Suprapubic skin (tissue), 4 donors: Measurements from ENCODE around the gene LY6G6F. TPM values are rescaled to one million over a fixed set of nuclear protein-coding genes. Genes with fewer than 3 reads are reported as not detected.
A peak's percentile ranks its signal among the peaks of the same experiment; 100 is the strongest.

Experiments
- DNase-seq, 2 donors: peaks; one replicate each; pipeline ENCODE4 v3.0.0-alpha.2; 2019; ENCODE audit warnings: low spot score in 2 of 2
- H3K27ac ChIP-seq: fragments of 200-600 bp; sonication (generic); one replicate; pipeline ENCODE4 v1.5.1; 2019
- H3K27me3 ChIP-seq: fragments of 200-600 bp; sonication (generic); one replicate; pipeline ENCODE4 v1.5.1; 2019
- H3K36me3 ChIP-seq: fragments of 200-600 bp; sonication (generic); one replicate; pipeline ENCODE4 v1.5.1; 2019
- H3K4me1 ChIP-seq: fragments of 200-600 bp; sonication (generic); one replicate; pipeline ENCODE4 v1.5.1; 2019
- H3K4me3 ChIP-seq: fragments of 200-600 bp; sonication (generic); one replicate; pipeline ENCODE4 v1.5.1; 2019; ENCODE audit warnings: mild to moderate bottlenecking
- H3K9me3 ChIP-seq: fragments of 200-600 bp; sonication (generic); one replicate; pipeline ENCODE4 v1.5.1; 2019
- CTCF ChIP-seq, 2 donors: fragments of 200-600 bp in 1 of 2; fragments of 450-650 bp in 1 of 2; sonication (generic) in 1 of 2; IDR thresholded peaks; one replicate each; pipeline ENCODE4 v1.5.1; 2016 to 2019; ENCODE audit warnings: antibody characterized with exemption in 2 of 2, mild to moderate bottlenecking in 1 of 2, moderate library complexity in 1 of 2
- EP300 ChIP-seq: sonication (generic); formaldehyde crosslinking; IDR thresholded peaks from one replicate; pipeline ENCODE4 v1.6.1; 2017; ENCODE audit warnings: antibody characterized with exemption
- POLR2A ChIP-seq, 2 donors: fragments of 450-650 bp; IDR thresholded peaks; one replicate each; pipeline ENCODE4 v1.6.1; 2017; ENCODE audit warnings: antibody characterized with exemption in 2 of 2, mild to moderate bottlenecking in 2 of 2, moderate library complexity in 2 of 2
- POLR2AphosphoS5 ChIP-seq, 3 donors: sonication (generic); formaldehyde crosslinking; IDR thresholded peaks; one replicate each; pipeline ENCODE4 v1.6.1; 2017; ENCODE audit warnings: antibody characterized with exemption in 3 of 3
- WGBS: methylation state at CpG from one replicate; pipeline ENCODE4 v1.1.5; 2018; 5-methylcytosine and 5-hydroxymethylcytosine counted together
- total RNA-seq, 4 donors: library from RNA; depleted of rRNA; stranded (reverse); fragments of >200 nt; gene quantifications; one replicate each; pipeline ENCODE4 v1.1.0, GENCODE V29; 2016

The LY6G6F gene
- total RNA-seq, 4 donors from 2014 or later = not detected

GRCh38 chr6:31723980-31724691 is 17.5 kb downstream of the LY6G6F start:
- Histone ChIP-seq H3K4me1 (peaks cover 46% of the 10 kb centered on the region), H3K4me3 (no peak overlapping the region), H3K36me3 (peaks cover 25% of the 10 kb centered on the region), H3K27ac (no peak overlapping the region), H3K9me3 (no peaks in the 10 kb centered on the region), H3K27me3 (no peaks in the 10 kb centered on the region)
- DNase-seq = no peak
- TF ChIP-seq POLR2AphosphoS5 (IDR thresholded peaks at IDR 0.05) (no peak), CTCF (IDR thresholded peaks at IDR 0.05) (no peak), EP300 (no peak), POLR2A (IDR thresholded peaks at IDR 0.05) (no peak)
- WGBS = 87% methylated on average over 22 of the region's 25 CpGs

GRCh38 chr6:31725502-31726350 is 19.1 kb downstream of the LY6G6F start:
- H3K36me3 ChIP-seq = peaks cover 29% of the 10 kb centered on the region
- H3K9me3 ChIP-seq = no peaks in the 10 kb centered on the region
- peaks cover 44% of the 10 kb centered on the region for H3K4me1 ChIP-seq
- no peak overlapping the region for H3K4me3 ChIP-seq
- peak overlapping the region; percentile 38 for H3K27ac ChIP-seq
- H3K27me3 ChIP-seq = no peaks in the 10 kb centered on the region
- WGBS = 74% methylated on average over 12 of the region's 12 CpGs
- DNase-seq = no peak
- no peak for TF ChIP-seq CTCF (IDR thresholded peaks at IDR 0.05)
- no peak for TF ChIP-seq POLR2AphosphoS5 (IDR thresholded peaks at IDR 0.05)
- no peak for TF ChIP-seq POLR2A (IDR thresholded peaks at IDR 0.05)
- TF ChIP-seq EP300 = no peak

GRCh38 chr6:31727034-31727716 is 20.5 kb downstream of the LY6G6F start:
- TF ChIP-seq POLR2A (IDR thresholded peaks at IDR 0.05) = no peak
- no peak for TF ChIP-seq CTCF (IDR thresholded peaks at IDR 0.05)
- TF ChIP-seq EP300 = no peak
- TF ChIP-seq POLR2AphosphoS5 (IDR thresholded peaks at IDR 0.05) = no peak
- no peaks in the 10 kb centered on the region for H3K9me3 ChIP-seq
- peaks cover 46% of the 10 kb centered on the region for H3K4me1 ChIP-seq
- no peaks in the 10 kb centered on the region for H3K27me3 ChIP-seq
- WGBS = 73% methylated on average over 7 of the region's 7 CpGs
- H3K36me3 ChIP-seq = peaks cover 44% of the 10 kb centered on the region
- peak overlapping the region; percentile 91 for H3K27ac ChIP-seq
- no peak overlapping the region for H3K4me3 ChIP-seq
- no peak for DNase-seq

- H3K27ac ChIP-seq = peak overlapping the region; percentile 91
- H3K9me3 ChIP-seq = no peaks in the 10 kb centered on the region
- 65% methylated on average over 39 of the region's 41 CpGs for WGBS
- peaks cover 52% of the 10 kb centered on the region for H3K36me3 ChIP-seq
- H3K27me3 ChIP-seq = no peaks in the 10 kb centered on the region
- no peak for TF ChIP-seq CTCF (IDR thresholded peaks at IDR 0.05)
- no peak for TF ChIP-seq POLR2A (IDR thresholded peaks at IDR 0.05)
- TF ChIP-seq POLR2AphosphoS5 (IDR thresholded peaks at IDR 0.05) = no peak
- no peak for TF ChIP-seq EP300
- DNase-seq = no peak
- H3K4me1 ChIP-seq = peaks cover 47% of the 10 kb centered on the region
- H3K4me3 ChIP-seq = peak overlapping the region; percentile 73
Measured at GRCh38 chr6:31727717-31728671, 21.3 kb downstream of the LY6G6F start.
